Posterior vena cava (tissue), 2 donors: ENCODE measurements around the gene FBXW12. TPM values are rescaled to one million over a fixed set of nuclear protein-coding genes. Genes with fewer than 3 reads are reported as not detected.

ENCODE experiments used
- DNase-seq: peaks from one replicate; pipeline ENCODE4 v3.0.0-alpha.2; 2020; ENCODE audit warnings: low spot score
- intact Hi-C, 2 donors: fragments of 100-400 bp; cut with DNase I; formaldehyde crosslinking; loops; one replicate each; pipeline versions ENCODE4 v1.14.1 to v1.14.2; 2022 to 2023
- total RNA-seq, 2 donors: library from RNA; stranded (reverse); fragmentation: NEBNext Ultra II Directional; extraction: Animal tissue kit (Norgen Biotek cat#: 25700); gene quantifications; one replicate each; pipeline ENCODE4 v1.2.1, GENCODE V29; 2021
- donor health status: DM: yes; HTN: yes; CAD: no.
- donor health status: DM: yes; HTN: yes; CAD: no.

Gene FBXW12
- total RNA-seq, 2 donors from 2014 or later = not detected

DNA sequence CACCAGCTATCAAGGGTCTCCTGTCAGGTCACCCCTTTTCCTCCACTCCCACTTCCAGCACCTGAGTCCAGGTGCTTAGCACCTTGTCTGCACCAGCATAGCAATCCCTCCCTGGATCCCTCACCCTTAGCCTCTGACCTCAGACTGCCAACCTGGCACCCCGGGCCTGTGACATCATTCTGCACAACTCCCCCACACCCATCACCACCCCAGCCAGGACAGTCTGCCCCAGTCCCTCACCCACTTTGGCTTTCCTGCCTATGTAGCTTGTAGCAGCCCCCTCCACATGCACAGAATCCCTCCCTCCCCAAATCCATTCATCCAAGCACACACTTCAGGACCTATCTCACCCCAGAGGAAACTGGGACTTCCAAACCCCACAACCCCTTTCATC is 58.7 kb downstream of the FBXW12 start:
- no peak for DNase-seq
- intact Hi-C loops = loop anchor here in 1 of 2 donors (2.0 kb wide), 1 partner anchor 28 kb away; no protein-coding TSS in a partner anchor

DNA sequence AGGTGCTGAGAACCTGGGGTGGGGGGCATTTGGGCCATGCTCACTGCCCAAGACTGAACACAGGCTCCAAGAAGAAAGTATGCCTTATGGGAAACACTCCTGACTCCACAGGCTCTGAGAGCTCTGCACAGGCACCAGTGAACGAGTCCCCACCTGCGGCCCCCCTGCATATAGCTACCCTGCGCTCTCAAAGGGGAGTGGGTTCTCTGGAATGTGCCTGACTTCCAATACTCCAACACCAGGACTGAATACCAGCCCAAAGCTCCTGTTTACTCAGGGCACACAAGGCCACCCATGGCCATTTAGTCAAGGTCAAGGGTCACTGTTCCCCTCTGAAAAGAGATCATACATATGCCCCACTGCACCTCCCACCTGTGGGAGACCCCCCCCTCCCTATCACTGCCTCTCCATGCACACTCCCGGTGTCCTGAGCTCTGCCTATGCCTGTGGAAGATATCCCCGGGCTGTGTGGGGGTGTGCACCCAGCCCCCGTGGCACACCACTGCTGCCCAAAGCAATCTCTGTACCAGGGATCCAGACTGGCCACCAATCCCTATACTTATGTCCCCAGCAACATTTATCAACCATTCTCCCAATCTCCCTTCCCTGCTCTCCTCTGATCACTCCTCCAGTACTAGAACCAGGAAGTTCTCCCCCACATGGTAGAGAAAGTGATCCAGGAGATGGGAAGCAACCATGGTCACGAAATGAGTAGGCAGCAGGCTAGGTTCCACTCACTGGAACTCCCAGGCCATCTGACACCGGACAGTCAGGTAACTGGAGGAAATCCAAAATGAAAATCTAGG is 59.4 kb downstream of the FBXW12 start:
- intact Hi-C loops = loop anchor here in 1 of 2 donors (2.0 kb wide), 1 partner anchor 29 kb away; no protein-coding TSS in a partner anchor

DNA sequence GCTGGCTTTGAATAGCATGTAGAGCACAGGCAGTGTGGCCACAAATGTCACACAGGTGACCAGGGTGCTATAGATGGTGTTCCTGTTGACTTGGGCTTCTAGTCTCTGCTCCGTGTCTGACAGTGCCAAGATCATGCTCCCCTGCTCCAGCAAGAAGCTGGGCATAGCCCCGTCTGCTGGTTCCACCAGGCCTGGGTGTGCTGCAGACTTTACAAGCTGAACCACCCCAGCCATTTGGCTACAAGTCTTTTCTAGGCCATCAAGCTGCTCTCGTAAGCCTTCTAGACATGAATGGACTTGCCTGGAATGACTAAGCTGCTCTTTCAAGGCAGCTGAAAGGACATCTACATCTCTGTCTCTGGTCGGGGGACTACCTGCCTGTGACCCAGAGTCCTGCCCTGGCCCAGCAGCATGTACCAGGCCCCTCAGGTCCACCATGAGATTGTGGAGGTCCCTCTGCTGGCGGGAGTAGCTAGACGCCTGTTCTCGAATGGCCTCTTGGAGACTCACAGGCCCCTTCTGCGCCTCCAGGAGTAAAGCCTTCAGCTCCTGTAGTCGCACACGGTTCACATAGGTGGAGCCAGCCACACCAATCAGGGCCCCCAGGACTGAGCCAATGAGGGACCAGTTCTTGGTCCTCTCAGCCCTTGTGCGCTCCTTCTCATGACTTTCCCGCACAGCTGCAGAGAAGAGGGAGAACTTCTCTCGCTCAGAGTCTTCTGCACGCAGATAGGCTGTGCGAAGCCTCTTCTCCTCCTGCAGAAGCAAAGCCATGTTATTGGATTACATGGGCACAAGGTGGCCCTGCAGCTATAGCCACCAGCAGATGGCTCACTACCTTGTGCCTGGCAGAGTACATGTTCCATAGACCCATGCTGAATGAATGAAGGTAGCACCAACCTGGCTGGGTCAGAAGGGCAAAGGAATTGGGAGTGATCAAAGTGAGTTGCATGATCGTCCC is 60.7 kb downstream of the FBXW12 start:
- intact Hi-C loops = no loop called here
- DNase-seq = peak; percentile 67

More for the DNA sequence above, 59.4 kb downstream of the FBXW12 start:
- peak; percentile 3 for DNase-seq

DNA sequence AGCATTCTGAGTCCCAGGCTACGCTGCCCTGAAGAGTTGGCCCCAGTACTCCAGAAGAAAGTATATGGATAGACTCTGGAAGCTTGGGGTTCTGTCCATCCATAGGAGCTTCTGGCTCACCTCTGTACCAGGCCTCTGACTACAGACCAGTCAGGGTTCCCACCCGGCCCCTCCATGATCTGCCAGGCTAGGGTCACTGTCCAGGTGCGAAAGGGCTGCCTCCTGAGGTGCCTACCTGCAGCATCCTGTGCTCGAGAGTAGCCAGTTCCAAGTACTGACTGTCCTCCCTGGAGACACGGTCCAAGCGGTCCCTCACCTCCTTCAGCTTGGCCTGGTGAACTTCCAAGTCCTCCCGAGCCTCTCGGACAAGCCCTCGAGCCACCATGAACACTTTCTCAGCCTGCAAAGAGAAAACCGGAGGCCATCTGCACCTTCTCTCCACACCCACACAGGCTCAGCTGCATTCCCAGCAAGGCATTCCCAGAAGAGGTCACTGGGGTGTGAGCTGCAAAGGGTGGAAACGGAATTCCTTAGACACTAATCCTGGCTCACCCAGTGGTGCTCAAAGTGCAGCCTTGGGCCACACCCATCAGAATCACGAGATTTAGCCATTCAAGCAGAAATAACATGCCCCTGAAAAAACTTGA is 61.6 kb downstream of the FBXW12 start:
- intact Hi-C loops = no loop called here

DNA sequence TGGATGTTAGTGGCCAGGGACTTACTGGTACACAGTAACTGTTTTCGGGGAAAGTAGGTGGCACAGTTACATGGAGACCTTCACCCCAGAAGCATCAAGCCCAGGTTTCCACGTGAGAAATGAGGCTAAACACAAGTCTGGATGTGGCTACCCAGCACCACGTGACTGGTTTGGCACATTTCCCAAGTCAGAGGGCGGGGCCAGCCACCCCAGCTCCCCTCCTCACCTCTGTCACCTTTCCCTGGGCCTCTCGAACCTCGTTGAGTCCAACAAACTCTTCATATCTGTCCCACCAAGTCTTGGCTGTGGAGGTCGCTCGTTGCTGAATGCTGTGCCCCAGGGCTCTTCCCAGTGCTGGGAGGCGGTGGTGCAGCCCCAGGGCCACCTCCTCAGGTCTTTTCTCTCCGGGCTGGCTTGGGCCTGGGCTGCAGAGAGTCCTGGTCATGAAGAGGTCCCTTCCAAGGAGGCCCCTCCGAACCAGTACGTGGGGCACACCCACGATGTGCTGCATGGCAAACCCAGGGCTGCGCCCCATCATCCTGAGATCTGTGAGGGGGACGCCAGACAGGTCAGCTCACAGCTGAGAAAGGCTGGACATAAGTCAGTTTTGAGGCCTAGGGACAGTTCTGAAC is 62.7 kb downstream of the FBXW12 start:
- peak; percentile 78 for DNase-seq
- intact Hi-C loops = loop anchor here (5.0 kb wide), 1 partner anchor 162 kb away; no protein-coding TSS in a partner anchor

More for the DNA sequence above, 61.6 kb downstream of the FBXW12 start:
- peak; percentile 83 for DNase-seq

DNA sequence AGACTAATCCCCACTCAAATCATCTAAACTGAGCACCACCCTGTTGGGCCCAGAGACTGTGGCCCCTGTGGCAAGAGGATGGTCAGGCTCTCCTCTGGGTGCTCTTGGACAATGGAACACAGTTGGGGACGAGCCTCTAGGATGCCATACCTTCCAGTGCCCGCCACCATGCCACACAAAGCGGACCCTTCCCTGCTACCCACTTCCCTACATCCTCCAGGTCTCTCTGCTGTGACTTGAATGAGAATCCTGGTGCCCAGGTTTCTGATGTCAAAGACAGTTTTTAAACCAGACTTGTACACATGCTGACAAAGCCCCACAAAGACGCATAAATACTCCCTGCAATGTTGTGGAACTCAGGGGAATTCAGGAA is 63.2 kb downstream of the FBXW12 start:
- intact Hi-C loops = loop anchor here (5.0 kb wide), 1 partner anchor 163 kb away; no protein-coding TSS in a partner anchor
- DNase-seq = no peak

DNA sequence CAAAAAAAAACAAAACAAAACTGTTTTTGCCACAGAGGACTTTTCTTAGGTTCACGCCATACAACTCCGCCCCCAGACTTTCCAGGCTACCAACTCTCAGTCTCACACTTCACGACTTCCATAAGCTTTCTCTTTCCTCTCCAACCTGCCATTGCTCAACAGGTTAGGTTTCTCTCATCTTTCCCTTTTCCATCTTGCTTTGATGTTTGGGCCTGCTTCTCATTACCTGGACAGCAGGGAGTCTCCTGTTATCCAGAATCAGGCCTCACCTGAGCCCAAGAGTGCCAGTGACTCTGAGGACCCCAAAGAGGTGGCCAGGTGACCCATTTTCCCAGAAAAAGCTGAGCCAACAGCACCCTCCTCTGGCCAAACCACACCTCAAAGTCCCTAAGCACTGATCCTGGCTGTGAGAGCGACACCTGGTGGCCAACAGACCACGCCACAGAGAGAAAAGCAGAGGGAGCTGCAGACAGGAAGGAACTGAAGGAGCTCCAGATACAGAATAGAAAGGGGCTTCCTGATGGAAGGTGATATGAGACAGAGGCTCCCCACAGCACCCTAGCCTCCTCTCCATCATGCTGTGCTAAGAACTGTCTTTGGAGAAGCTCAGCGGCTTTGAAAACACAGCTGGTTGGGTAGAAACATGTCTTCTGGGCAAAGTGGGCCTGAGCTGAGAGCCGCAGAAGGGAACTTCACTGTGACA is 63.9 kb downstream of the FBXW12 start:
- DNase-seq = peak; percentile 95
- intact Hi-C loops = loop anchor here (2.0 to 5.0 kb wide), 2 partner anchors 37 to 164 kb away; no protein-coding TSS in a partner anchor

DNA sequence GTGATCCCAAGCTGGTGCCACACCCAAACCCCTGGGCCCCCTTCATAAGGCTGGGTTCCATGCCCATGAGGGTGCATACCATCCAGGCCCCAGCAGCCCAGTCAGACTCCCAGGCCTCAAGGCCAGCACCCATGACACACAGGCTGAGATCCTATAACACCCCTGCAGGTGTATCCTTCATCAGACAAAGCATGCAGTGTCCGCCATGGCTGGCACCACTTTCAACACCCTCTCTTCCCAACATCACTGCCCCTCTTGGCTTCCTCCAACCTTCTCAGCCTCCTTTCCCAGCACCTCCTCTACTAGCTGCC is 64.4 kb downstream of the FBXW12 start:
- intact Hi-C loops = loop anchor here (2.0 to 5.0 kb wide), 2 partner anchors 38 to 164 kb away; no protein-coding TSS in a partner anchor
- DNase-seq = peak; percentile 65

DNA sequence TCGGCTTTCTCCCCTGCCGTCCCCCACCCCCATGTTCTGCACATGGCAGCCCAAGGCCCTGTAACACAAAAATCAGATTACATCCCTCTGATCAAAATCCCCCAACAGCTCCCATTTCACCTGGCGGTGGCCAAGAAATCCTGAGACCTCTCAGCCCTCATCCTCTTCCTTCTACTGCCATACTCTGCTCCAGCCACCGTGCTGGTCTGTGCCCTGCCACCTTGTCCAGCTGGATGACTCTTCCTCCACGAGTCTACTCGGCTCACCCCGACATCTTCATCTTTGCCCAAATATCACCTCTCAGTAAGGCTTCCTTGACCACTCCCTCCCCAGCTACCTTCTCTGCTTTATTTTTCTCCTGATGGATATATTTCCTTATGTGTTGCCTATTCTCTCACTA is 64.8 kb downstream of the FBXW12 start:
- DNase-seq = peak; percentile 47
- intact Hi-C loops = loop anchor here (2.0 to 5.0 kb wide), 2 partner anchors 38 to 165 kb away; no protein-coding TSS in a partner anchor

DNA sequence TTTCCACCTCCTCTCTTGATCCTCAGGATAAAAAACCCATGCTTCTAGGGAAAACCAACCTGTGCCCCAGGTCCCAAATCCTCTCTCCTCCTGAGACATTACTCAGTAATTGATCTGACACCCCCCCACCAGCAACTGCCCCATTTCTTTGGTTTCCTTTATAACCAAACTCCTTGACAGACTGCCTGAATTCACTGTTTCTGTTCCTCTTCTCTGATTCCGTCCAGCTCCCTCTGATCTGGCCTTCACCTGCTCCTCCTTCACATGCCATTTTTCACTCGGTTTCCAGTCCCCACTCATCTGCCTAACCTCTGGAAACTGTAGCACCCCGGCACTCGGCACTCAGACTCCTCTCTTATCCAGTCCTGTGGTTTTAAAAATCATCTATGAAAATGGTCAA is 65.8 kb downstream of the FBXW12 start:
- intact Hi-C loops = loop anchor here (2.0 to 5.0 kb wide), 2 partner anchors 39 to 166 kb away; no protein-coding TSS in a partner anchor
- DNase-seq = peak; percentile 3

DNA sequence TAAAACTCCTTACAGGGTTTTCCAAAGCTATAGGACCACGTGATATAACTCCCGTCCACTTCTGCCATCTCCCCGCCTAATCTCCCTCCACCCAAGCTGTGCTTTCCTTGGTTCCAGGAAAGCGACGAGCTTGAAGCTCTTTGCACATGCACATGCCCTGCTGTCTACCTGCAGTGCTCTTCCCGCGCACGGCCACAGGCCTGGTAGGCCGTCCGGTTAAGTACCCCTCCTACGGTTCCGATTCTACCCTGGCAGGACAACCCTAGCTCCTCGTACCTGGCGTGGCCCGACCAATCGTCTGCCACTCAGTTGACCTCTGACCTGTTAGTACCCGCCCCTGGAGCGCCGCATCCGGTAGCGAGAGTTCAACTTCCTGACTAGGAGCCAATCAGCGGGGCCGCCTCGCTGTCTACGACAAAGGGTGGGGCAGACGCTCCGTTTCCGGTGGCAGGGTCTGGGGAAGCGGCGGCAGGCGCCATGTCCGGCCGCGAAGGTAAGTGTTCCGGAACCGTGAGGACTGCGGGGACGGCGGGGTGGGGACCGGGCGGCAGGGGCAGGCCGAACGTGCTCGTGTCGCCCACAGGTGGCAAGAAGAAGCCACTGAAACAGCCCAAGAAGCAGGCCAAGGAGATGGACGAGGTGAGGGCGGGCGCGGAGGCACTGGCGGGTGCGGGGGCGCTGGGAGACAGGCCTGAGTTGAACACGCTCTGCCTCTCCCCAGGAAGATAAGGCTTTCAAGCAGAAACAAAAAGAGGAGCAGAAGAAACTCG is 68.0 kb downstream of the FBXW12 start, which contains the start of the genes CCDC51 and TMA7:
Gene CCDC51, minus strand, starts transcription at position 300 of the 770 bp plus-strand sequence. CDS start 4,991 bp downstream, outside the sequence.
Gene TMA7, plus strand, starts transcription at position 438 of the 770 bp plus-strand sequence. Its CDS starts 40 bp downstream, at position 478.
- intact Hi-C loops = loop anchor here (5.0 kb wide), 1 partner anchor 168 kb away; no protein-coding TSS in a partner anchor
- peak; percentile 99 for DNase-seq

DNA sequence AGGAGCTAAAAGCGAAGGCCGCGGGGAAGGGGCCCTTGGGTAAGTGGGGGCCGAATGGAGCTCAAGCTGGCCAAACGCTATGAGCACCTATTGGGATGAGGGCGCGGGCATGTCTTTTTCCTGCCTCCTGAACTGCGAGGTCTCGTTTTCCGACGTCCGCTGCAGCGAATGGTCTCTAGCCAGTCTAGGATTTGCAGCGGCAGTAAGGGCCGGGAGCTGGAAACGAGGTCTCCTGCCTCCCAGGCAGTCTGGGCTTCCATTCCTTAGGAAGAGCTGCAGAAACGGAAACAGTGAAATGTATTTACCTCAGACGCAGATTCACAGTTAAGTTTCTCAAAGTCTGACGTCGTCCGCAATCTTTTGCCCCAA is 68.6 kb downstream of the FBXW12 start:
- intact Hi-C loops = no loop called here
- peak; percentile 74 for DNase-seq

DNA sequence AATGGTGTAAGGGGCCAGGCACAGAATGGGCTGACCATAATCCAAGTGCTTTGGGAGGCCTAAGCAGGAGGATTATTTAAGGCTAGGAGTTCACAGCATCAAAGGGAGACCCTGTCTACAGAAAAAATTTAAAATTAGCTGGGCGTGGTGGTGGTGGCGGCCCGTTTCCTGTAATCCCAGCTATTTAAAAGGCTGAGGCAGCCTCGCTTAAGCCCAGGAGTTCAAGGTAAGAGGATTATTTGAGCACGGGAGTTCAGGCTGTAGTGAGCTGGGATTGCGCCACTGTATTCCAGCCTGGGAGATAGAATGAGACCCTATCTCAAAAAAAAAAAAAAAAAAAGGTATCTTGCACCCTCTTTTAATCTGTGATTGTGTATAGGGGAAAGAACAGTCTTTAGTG is 69.9 kb downstream of the FBXW12 start:
- intact Hi-C loops = no loop called here

More for the DNA sequence above, 69.9 kb downstream of the FBXW12 start:
- peak; percentile 4 for DNase-seq
